LNCAP (cell line): Measurements from ENCODE around the gene RSF1.

Source experiments
- TF ChIP-seq, protein P1 (sequence below): fragments of 450-650 bp; IDR thresholded peaks from 2 replicates; pipeline ENCODE4 v1.5.1; 2017; ENCODE audit warnings: mild to moderate bottlenecking

RSF1 gene

DNA sequence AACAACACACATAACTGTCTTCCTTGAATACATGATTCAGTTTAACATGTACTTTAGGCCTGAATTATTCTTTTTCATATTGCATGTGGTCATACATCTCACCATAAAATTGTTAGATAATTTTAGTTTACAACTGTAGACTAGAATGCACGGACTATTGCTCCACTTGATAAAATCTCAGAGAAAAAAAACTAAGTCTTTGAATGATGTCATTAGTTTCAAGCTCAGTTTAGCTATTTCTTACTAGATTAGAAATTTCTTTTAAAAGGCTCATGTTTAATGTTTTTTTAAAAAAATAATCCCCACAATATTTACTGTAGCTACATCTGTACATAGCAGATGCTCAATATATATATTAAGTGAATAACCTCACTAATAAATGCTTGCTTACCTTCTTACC, 5.1 kb downstream of the RSF1 start:
- TF ChIP-seq, protein P1, sequence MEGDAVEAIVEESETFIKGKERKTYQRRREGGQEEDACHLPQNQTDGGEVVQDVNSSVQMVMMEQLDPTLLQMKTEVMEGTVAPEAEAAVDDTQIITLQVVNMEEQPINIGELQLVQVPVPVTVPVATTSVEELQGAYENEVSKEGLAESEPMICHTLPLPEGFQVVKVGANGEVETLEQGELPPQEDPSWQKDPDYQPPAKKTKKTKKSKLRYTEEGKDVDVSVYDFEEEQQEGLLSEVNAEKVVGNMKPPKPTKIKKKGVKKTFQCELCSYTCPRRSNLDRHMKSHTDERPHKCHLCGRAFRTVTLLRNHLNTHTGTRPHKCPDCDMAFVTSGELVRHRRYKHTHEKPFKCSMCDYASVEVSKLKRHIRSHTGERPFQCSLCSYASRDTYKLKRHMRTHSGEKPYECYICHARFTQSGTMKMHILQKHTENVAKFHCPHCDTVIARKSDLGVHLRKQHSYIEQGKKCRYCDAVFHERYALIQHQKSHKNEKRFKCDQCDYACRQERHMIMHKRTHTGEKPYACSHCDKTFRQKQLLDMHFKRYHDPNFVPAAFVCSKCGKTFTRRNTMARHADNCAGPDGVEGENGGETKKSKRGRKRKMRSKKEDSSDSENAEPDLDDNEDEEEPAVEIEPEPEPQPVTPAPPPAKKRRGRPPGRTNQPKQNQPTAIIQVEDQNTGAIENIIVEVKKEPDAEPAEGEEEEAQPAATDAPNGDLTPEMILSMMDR: no peak

DNA sequence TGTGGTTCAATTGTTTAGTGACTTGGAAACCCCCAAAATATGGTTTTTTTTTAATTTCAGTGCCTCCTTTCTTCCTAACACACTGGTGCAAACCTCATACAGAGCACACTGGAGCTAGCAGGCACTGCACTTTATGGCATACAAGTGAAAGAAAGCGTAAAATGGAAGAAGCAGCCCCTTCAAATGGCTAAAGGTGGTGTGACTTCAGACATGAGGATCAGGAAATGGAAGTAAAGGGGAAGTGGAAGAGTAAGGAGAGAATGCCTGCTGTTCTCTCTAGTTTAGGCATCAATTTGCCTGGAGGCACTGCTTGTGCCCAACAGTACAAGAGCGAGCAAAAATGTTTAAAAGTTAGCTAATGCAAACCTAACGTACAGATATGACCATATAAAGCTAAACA, 5.7 kb downstream of the RSF1 start:
- TF ChIP-seq, protein P1: no peak

DNA sequence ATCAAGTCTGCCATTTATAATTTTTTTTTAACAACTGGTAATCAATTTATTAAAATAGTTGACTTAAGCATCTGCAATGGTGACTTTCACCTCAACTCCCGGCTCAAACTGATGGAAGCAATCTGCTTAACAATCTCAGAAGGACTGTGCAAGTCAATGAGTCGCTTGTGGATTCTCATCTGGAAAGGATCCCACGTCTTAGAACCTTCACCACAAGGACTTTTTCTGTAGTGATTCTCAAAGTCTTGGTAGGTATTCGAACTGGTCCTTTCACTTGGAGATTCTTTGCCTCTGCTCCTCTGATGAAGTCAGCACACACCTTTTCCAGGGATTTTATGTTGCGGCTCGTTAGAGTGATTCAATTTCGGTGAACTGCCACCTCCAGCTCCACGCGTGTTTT, 7.3 kb downstream of the RSF1 start:
- TF ChIP-seq, protein P1: no peak

DNA sequence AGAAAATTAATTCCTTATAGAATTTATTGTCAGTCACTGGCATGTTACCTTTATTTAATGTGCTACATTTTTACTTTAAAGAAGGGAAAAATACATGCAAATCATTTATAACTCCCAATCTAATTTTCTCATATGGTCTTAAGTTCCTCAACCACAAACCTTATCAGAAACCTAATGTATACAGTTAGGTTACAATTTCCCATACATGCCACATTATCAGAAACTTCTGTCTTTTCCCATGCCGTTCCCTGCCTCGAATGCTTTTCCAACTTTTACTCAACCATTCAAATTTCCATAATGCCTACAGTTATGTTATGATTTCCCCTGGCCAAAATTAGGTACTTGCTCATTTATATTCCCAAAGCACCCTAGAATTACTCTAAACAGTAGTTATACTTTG, 13.5 kb downstream of the RSF1 start:
- TF ChIP-seq, protein P1: no peak

DNA sequence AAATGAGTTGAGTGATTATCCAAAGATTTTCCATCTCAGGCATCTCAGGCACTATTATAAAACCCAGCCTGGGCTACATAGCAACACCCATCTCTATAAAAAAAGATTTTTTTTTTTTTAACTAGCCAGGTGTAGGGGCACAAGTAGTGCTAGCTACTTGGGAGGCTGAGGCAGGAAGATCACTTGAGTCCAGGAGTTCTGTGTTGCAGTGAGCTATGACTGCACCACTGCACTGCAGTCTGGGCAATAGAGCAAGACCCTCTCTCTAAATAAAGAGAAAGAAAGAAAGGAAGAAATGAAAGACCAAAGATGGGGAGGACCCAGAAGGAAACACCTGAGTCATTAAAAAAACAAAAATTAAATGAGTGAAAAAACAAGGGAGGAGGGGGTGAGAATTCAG, 14.1 kb downstream of the RSF1 start:
- TF ChIP-seq, protein P1: no peak

DNA sequence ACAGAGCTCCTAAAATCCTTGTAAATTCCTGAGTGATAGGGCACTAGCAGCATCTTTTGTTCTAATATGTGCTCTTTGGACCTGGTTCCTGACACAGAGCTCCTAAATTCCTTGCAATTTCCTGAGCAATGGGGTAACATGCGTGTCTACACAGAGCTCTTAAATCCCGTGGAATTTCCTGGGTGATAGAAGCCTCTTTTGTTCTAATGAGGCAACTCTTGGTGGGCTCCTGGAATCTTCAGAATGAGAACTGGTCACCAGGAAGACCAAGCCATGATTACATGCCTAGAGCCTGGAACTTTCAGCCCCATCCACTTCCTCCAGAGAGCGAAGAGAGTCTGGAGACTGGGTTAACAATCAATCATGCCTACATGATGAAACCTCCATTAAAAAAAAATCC, 19.0 kb downstream of the RSF1 start:
- TF ChIP-seq, protein P1: no peak

DNA sequence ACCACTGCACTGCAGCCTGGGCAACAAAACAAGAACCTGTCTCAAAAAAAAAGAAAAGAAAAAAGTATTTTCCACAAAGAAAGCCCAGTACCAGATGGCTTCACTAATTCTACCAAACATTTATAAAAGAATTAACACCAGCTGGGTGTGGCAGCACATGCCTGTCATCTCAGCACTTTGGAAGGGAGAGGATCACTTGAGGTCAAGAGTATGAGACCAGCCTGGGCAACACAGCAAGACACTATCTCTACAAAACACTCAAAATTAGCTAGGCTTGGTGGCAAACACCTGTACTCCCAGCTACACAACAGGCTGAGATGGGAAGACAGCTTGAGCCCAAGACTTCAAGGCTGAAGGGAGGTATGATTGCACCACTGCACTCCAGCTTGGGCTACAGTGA, 20.1 kb downstream of the RSF1 start:
- TF ChIP-seq, protein P1: no peak

DNA sequence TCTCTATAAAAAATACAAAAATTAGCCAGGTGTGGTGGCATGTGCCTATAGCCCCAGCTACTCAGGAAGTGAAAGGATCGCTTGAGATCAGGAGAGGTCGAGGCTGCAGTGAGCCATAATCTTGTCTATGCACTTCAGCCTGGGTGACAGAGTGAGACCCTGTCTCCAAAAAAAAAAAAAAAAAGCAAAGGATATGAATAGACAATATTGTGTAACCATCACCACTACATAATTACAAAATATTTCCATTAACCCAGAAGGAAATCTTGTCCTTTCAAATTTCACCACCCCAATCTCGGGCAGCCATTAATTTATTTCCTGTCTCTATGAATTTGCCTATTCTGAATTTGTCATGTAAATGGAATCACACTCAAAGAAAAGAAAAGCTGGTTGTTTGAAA, 21.2 kb downstream of the RSF1 start:
- TF ChIP-seq, protein P1: no peak
